M059J (cell line): ENCODE measurements around the gene ASB3. TPM values are rescaled to one million over a fixed set of nuclear protein-coding genes. Genes with fewer than 3 reads are reported as not detected.
"Not testable (repeated sequence)": the region's sequence is repeated elsewhere in the genome, so short reads cannot be mapped to it uniquely, and the experiment has no call there.

Experiments
- DNase-seq: peaks from one replicate; pipeline ENCODE4 v3.0.0-alpha.2; 2012; ENCODE audit warnings: low read depth
- total RNA-seq: library from RNA; depleted of rRNA; stranded (reverse); fragments of >200 nt; shearing (Covaris generic); gene quantifications from 2 replicates; pipeline ENCODE4 v1.2.3, GENCODE V29; 2014

ASB3 gene
- total RNA-seq, 1 experiment from 2014 or later, result 31.8 TPM

DNA sequence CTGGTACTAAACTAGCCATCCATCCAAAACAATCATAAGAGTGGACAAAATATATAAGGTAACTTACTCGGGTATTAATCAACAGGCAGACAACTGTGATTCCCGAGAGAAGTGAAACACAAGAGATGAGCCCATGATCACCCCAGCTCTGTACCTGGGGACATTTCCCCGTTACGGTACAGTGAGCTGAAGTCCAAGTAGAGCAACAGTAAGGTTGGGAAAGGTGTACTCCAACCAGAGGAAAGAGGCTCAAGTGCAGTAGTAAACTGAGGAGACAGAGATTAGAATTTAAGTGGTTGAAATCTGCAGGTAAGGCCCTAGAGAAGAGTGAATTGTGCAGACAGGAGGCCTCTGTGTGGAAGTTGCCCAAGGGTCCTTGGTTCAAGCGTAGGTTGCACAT is 49.7 kb downstream of the ASB3 start:
- no peak for DNase-seq

DNA sequence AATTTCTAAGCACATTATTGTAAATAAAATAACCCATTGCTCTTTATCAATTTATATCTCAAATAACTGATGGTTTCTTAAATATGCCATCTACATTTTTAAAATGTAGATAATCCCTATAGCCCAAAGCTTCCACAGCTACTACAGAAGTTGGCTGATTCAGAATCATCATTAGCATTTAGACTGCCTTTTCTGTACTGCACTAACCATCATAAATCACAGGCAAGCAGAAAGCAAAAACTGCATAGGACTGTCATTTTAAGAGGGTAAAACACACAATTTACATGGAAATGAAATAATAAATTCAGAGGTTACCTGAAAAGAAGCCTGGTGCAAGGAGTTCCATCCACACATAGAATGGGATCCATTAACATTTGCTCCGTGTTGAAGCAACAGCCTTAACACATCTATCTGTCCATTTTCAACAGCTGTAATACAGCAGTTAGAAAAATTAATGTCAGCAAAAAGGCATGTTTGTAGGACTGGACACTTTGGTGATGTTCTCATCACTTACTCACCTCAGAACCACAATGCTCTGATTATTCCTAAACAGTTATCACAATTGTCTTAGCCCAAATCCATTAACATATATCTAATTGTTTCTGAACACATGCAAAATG is 57.5 kb downstream of the ASB3 start:
- DNase-seq, result no peak

DNA sequence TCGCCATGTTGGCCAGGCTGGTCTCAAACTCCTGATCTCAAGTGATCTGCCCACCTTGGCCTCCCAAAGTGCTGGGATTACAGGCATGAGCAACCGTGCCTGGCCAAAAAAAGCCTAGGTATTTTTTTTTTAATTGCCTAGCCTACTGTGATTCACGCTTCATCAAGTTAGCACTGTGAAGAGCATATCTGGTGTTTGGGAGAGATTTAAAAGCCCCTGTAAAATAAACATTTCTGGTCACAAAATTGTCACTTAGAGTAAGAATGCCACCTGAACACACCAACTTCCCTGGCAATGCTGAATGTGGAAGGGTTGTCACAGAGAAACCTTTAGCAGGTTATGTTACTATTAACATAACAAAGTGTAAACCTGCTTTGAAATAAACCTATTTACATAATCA is 58.8 kb downstream of the ASB3 start:
- no peak for DNase-seq

DNA sequence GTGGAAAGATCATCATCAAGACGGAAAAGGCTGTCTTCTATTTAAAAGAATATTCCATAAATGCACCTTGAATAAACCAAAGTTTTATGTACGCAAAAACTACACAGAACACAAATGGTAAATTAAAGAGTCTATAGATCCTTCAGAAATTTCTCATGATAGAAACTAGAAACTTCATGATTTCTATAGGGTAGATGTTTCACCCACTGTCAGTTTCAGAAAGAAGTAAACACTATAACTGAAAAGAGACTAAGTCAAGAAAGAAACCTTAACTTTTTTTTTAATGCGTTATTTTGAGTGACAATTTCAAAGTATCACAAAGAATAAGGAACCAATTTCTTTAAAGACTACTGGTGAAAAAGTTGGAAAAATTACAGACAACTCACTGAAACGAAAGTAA is 61.1 kb downstream of the ASB3 start:
- no peak for DNase-seq

DNA sequence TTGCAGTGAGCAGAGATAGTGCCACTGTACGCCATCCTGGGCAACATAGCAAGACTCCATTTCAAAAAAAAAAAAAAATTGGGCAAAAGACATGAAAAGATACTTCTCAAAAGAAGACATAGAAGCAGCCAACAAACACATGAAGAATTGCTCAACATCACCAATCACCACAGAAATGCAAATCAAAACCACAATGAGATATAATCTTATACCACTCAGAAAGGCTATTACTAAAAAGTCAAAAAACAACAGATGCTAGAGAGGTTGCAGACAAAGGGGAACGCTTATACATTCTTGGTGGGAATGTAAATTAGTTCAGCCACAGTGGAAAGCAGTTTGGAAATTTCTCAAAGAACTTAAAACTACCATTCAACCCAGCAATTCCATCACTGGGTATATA is 62.2 kb downstream of the ASB3 start:
- peak; percentile 70 for DNase-seq

DNA sequence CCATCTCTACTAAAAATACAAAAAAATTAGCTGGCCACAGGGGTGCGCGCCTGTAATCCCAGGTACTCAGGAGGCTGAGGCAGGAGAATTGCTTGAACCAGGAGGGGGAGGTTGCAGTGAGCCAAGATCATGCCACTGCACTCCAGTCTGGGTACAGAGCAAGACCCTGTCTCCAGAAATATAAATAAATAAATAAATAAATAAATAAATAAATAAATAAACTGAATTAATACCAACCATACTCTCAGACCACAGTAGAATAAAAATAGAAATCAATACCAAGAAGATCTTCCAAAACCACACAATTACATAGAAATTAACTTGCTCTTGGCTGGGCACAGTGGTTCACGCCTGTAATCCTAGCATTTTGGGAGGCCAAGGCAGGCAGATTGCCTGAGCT is 65.8 kb downstream of the ASB3 start:
- DNase-seq, result not testable (repeated sequence)

DNA sequence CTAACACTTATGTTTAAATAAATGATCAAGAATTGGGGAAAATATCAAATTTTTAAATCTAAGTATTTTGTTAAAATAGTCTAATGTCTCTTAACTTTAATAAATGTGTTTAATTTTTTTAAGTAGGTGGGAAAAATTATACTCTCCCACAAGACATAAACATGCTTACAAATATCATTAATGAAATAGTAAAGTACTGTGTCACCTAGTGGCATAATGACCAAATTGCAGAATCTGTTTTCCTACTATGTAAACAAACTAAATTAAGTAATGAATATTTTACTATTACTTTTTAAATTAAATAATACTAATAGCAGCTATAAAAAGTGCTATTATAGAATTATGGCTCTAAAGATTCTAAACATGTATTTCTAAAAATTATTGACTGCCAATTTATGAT is 71.2 kb downstream of the ASB3 start:
- peak; percentile 5 for DNase-seq

DNA sequence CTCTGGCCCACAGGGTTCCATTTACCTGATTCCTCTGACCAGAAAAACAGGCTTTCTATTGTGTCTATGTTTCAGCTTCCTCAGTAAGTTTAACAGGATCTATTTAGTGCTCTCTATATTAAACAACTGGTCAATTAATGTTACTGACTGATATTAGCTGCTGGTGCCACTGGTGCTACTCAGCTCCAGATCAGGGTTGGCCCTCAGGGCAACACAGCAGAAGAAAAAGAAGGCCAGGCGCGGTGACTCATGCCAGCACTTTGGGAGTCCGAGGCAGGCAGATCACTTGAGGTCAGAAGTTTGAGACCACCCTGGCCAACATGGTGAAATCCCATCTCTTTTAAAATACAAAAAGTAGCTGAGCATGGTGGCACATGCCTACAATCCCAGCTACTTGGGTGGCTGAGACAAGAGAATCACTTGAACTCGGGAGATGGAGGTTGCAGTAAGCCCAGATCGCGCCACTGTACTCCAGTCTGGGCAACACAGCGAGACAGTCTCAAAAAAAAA is 75.4 kb downstream of the ASB3 start:
- DNase-seq, result peak; percentile 7

DNA sequence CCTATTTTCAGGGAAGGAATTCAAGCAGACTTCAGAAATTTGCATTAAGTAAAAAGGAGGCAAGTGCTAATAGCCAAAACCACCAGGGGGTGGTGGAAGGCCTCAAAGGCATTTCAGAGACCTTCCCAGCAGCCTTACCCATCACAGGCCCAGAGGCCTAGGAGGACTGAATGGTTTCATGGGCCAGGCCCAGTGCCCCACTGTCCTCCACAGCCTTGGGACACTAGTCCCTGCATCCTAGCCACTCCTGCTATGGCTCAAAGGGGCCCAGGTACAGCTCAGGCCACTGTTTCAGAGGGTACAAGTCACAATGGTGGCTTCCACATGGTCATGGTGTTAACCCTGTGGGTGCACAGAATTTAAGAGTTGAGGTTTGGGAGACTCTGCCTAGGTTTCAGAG is 77.8 kb downstream of the ASB3 start:
- no peak for DNase-seq

DNA sequence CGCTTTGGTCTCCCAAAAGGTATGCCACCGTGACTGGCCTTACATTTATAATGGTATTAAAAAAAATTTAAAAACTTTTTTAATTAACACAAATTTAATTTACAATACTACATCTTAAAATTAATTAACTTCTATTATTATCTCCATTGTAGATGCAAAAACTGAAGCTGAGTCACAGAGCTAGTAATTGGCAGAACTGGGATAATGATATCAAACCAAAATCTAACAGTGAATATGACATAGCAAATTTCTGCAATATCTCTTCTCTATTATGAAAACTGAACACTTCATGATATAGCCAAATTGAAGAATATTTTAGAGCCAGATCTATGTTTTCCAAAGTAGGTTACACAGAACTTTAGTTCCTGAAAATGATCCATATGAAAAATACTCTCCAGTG is 85.5 kb downstream of the ASB3 start:
- DNase-seq, result no peak

DNA sequence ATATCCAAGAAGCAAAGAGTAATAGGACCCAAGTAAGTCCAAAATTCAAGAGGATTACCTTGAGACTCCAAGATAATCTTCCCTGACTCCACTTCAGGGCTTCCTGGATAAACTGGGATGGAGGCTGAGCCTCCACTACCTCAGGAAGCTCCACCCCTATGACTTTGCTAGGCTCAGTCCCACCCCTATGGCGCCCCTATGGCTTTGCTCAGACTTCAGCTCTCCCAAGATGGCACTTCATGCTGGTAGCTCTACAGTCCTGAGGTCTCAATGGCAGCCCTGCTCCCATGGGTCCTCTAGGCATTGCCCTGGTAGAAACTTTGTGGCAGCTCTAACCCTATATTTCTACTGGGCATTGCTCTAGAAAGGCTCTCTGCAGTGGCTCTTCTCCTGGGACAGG is 89.1 kb downstream of the ASB3 start:
- DNase-seq, result no peak

DNA sequence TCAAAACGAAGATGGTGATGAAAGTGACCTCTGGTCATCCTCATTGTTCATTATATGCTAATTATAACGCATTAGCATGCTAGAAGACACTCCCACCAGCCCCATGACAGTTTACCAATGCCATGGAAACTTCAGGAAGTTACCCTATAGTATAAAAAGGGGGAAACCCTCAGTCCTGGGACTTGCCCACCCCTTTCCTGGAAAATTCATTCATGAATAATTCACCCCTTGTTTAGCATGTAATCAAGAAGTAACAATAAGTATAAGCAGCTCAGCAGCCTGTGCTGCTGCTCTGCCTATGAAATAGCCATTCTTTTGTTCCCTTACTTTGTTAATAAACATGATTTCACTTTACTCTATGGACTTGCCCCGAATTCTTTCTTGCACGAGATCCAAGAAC is 89.7 kb downstream of the ASB3 start:
- DNase-seq, result no peak

DNA sequence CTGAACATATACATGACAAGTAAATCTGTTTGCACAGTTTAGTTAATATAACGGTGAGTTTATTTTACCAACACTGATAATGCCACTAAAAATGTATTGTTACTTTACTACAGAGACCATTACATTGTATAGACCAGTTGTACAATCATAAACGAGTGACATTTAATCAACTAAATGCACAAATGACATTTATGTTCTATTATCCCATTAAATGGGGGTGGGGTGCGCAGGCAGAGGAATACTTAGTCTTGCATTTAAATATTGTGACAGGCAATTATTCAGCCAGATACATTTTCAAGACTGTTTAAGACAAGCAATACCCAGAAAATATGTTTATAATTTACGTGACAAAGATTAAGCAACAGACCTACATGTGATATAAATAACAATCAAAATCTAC is 91.2 kb downstream of the ASB3 start:
- no peak for DNase-seq

DNA sequence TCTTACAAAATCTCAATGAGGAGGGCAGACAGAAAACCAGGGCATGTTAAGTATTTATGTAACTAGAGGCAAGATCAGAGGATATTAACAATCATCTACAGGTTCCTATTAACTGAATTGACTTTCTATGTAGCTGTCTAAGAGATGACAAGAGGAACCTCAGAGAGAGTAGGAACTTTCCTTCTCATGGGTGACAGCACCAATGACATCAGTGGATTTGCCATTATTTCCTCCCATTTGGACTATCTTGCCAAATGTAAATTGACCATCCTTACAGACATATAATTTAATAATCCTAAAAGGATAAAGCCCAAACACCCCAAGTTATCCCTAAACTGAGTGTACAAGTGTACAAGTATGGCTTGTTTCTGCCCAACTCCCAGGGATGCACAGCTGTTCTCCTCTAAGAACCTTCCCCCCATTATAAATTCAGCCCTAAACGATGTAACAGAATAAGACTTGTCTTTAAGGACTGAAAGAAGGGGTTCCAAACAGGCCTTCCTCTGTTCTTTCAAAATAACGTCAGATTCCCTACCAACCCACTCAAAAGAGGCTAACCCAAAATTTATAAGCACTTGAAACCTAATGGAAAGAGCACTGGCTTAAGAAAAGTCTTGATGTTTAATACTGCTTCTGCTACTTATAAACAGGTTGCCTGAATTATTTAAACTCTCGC is 92.5 kb downstream of the ASB3 start:
- no peak for DNase-seq

DNA sequence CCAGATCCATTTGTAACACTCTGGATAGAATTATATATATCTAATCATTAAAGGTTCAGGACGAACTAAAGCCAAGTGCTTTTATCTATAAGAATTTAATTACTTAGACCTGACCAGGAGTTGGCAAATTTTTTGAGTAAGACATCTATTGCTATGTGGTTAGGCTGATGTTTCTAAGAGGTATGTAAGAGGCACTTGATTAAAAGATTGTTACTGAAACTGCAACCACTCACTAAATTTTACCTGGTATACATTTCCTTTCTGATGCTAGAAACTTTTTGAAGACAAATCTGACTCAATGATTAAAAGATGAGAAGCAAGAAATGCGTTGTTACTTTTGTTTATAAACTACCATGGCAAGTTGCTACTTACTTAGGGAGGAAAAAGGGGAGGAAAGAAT is 95.9 kb downstream of the ASB3 start:
- no peak for DNase-seq

DNA sequence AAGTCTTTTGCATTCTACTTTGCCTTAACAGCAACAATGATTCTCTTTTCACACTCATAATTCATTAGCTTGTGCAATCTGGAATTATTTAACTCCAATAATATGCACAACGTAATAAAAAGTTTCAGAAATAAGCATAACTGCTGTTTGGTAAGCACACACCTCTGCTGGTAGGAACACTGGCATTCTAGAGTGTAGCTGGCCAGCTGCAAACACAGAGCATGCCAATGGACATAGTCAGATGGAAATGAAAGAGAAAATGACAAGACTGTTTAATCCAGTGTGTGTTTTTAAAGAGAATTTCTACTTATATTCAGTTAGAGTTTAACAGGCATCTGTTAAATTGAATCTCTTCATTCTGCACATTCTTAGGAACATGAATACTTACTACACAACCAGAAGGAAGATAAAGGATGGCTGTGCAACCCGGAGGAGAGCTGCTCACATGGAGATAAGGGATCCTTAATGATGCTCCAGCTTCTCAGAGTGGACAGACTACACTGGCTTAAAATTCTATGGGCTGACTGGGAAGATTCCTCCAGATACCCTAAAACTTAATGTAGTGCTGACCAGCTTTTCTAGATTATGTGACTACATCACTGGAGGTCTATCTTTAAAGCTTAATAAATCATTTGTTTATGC is 113.8 kb downstream of the ASB3 start:
- DNase-seq, result no peak

DNA sequence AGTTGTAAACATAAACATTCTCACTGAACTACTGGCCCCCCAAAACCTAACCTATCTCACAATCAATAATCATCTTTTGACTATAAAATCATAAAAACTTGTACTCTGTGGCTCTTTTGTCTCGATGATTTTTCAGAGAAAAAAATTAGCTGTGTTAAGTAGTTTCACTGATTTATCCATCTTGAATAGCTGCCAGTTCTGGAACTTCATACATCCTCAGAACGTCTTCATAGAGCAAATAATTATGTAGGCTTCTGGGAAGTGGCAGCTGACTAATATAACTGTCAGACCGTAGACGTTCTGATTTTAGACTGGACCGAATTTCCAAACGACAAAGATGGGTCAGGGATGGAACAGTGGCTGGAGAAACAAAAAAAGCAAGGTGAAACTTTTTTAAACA is 116.4 kb downstream of the ASB3 start:
- DNase-seq, result no peak

DNA sequence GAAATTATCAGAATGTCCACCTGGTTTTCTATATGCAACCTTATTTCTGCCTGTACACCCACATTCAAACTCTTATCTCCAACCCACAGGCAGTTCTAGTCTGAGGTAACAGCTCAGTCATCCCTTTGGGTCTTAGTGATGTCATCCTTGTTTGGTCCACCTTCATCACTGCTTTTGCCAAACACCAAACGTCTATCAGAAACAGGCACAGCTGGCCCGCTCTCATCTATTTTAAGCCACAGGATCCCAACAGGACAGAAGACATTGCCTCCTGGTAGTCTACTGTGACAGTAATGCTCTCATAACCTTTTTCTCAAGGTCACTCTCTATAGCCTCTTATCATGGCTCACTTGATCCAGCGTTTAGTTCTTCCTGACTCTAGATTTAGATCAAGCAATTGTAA is 118.1 kb downstream of the ASB3 start:
- no peak for DNase-seq

DNA sequence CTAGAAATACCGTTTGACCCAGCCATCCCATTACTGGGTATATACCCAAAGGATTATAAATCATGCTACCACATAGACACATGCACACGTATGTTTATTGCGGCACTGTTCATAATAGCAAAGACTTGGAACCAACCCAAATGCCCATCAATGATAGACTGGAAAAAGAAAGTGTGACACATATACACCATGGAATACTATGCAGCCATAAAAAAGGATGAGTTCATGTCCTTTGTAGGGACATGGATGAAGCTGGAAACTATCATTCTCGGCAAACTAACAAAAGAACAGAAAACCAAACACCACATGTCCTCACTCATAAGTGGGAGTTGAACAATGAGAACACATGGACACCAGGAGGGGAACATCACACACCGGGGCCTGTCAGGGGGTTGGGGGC is 119.6 kb downstream of the ASB3 start:
- not testable (repeated sequence) for DNase-seq

DNA sequence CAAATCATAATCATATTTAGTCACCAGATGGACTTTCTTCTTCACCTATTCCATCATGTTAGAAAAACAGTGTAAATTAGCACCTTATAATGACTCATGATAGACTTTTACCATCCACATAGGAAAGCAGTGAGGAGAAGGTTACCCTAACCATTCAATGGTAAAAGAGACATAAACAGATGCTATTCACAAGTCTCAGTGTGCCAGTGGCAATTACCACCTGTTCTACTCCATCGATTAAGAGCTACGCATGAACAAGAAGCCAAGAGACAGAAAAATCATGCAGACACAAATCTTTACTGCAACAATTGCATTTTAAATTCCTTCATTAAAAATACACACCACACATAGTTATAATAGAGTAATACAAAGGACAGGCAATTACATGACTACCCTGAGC is 125.9 kb downstream of the ASB3 start:
- no peak for DNase-seq

DNA sequence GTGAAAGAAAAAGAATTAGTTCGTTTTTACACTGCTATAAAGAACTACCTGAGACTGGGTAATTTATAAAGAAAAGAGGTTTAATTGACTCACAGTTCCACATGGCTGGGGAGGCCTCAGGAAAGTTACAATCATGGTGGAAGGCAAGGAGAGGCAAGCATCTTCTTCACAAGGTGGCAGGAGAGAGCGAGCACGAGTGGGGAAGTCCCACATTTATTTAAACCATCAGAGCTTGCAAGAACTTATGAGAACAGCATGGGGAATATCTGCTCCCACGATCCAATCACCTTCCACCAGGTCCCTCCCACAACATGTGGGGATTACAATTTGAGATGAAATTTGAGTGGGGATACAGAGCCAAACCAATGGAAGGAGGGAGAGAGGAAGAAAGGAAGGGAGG is 128.3 kb downstream of the ASB3 start:
- not testable (repeated sequence) for DNase-seq

DNA sequence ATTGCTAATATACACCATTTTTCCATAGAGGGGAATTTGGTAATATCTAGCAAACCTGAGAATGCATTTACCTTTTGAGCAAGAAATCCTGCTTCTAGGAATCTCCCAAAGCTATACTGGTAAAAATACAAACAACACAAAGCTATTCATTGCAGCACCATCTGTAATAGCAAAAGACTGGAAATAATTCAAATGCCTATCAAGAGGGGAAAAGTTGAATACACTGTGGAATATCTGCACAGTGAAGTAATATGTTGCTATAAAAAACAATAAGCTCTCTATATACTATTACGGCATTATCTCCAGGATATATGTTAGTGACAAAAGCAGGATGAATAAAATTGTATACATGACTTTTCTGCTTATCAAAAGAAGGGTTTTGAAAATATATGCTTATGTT is 131.5 kb downstream of the ASB3 start:
- DNase-seq, result no peak

DNA sequence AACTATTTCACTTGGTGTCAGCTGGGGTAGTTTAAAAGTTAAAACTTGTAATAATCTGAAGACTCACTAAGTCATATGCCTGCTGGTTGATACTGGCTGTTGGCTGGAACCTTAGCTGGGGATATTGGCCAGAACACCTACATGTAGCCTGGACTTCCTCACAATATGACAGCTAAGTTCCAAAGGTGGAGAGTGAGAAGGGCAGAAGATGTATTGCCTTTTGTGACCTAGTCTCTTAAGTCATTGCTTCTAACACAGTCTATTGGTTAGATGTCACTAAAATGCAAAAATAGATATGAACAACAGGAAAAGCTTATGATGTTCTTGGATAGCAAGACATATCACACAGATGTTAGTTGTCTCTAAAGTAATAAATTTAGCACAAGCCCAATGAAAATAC is 132.4 kb downstream of the ASB3 start:
- DNase-seq, result no peak
